22Rv1 (cell line): Measurements from ENCODE around the gene ARMC9.
"Not testable (repeated sequence)": the region's sequence is repeated elsewhere in the genome, so short reads cannot be mapped to it uniquely, and the experiment has no call there.

ENCODE experiments used
- H3K27ac ChIP-seq: fragments of 450-650 bp; 2 replicates; pipeline ENCODE4 v1.5.1; 2017
- CTCF ChIP-seq: fragments of 450-650 bp; IDR thresholded peaks from 2 replicates; pipeline ENCODE4 v1.5.1; 2017; ENCODE audit warnings: mild to moderate bottlenecking
- ZFX ChIP-seq: fragments of 450-650 bp; IDR thresholded peaks from 2 replicates; pipeline ENCODE4 v1.6.1; 2017; ENCODE audit warnings: antibody characterized with exemption, borderline replicate concordance

ARMC9 gene

GRCh38 chr2:231373786-231374349, 175.4 kb downstream of the ARMC9 start:
- TF ChIP-seq ZFX = no peak
- TF ChIP-seq CTCF = no peak
- no peak overlapping the region for H3K27ac ChIP-seq

- no peak overlapping the region for H3K27ac ChIP-seq
- TF ChIP-seq CTCF = no peak
- no peak for TF ChIP-seq ZFX
Observed at GRCh38 chr2:231374771-231375170, 176.3 kb downstream of the ARMC9 start.

- not testable (repeated sequence) for H3K27ac ChIP-seq
Observed at GRCh38 chr2:231375994-231376615, 177.7 kb downstream of the ARMC9 start.

GRCh38 chr2:231376857-231377256, 178.4 kb downstream of the ARMC9 start:
- no peak overlapping the region for H3K27ac ChIP-seq
- TF ChIP-seq ZFX = no peak
- TF ChIP-seq CTCF = no peak

GRCh38 chr2:231378026-231378722, 179.7 kb downstream of the ARMC9 start:
- H3K27ac ChIP-seq = no peak overlapping the region

GRCh38 chr2:231379266-231380215, 181.1 kb downstream of the ARMC9 start:
- no peak for TF ChIP-seq CTCF
- TF ChIP-seq ZFX = no peak
- no peak overlapping the region for H3K27ac ChIP-seq

More at GRCh38 chr2:231378026-231378722, 179.7 kb downstream of the ARMC9 start:
- no peak for TF ChIP-seq ZFX
- TF ChIP-seq CTCF = no peak

- H3K27ac ChIP-seq = no peak overlapping the region
- no peak for TF ChIP-seq ZFX
- TF ChIP-seq CTCF = no peak
Observed at GRCh38 chr2:231380307-231380706, 181.9 kb downstream of the ARMC9 start.
